CD14-positive monocyte (primary cell): ENCODE data around the gene RAPGEF1. TPM values are rescaled to one million over a fixed set of nuclear protein-coding genes. Genes with fewer than 3 reads are reported as not detected.
A peak's percentile ranks its signal among the peaks of the same experiment; 100 is the strongest.

Source experiments
- DNase-seq, 3 donors: peaks; one replicate each; pipeline ENCODE4 v3.0.0-alpha.2; 2011 to 2022
- H2AFZ ChIP-seq: 2 replicates; pipeline ENCODE4 v1.6.0; 2012; ENCODE audit warnings: mild to moderate bottlenecking, low read depth, low read length, inconsistent platforms; ENCODE audit not compliant: insufficient read depth, poor library complexity, severe bottlenecking
- H3K27ac ChIP-seq, 2 donors: 1 replicate in 1 of 2; 2 replicates in 1 of 2; pipeline ENCODE4 v1.5.1; 2012 to 2013; ENCODE audit warnings: low read length in 2 of 2, control low read depth in 1 of 2, inconsistent platforms in 1 of 2, low read depth in 1 of 2, mild to moderate bottlenecking in 1 of 2
- H3K27me3 ChIP-seq, 2 donors: one replicate each; pipeline versions ENCODE4 v1.6.0 to v1.6.1; 2011 to 2013; ENCODE audit warnings: low read length in 2 of 2; ENCODE audit not compliant: control insufficient read depth in 2 of 2, insufficient read depth in 2 of 2
- H3K36me3 ChIP-seq, 2 donors: replicated peaks in 1 of 2; 1 replicate in 1 of 2; 2 replicates in 1 of 2; pipeline versions ENCODE4 v1.5.1 to v1.6.1; 2012 to 2013; ENCODE audit warnings: low read length in 2 of 2, control low read depth in 1 of 2, inconsistent platforms in 1 of 2, mild to moderate bottlenecking in 1 of 2; ENCODE audit not compliant: insufficient read depth in 2 of 2, control insufficient read depth in 1 of 2
- H3K4me1 ChIP-seq, 2 donors: 1 replicate in 1 of 2; 2 replicates in 1 of 2; pipeline versions ENCODE4 v1.5.1 to v1.6.1; 2012 to 2013; ENCODE audit warnings: low read length in 2 of 2, control low read depth in 1 of 2, inconsistent platforms in 1 of 2, mild to moderate bottlenecking in 1 of 2, moderate library complexity in 1 of 2; ENCODE audit not compliant: insufficient read depth in 2 of 2, control insufficient read depth in 1 of 2
- H3K4me2 ChIP-seq: replicated peaks from 2 replicates; pipeline ENCODE3; 2012; ENCODE audit warnings: low read length, moderate library complexity, mild to moderate bottlenecking; ENCODE audit not compliant: poor library complexity, severe bottlenecking; ENCODE audit errors: extremely low read depth
- H3K4me3 ChIP-seq, 3 experiments: fragments of 200-600 bp in 1 of 3; sonication (generic) in 1 of 3; replicated peaks in 1 of 3; 1 replicate in 2 of 3; 2 replicates in 1 of 3; pipeline ENCODE4 v1.5.1; 2011 to 2013; ENCODE audit warnings: low read length in 3 of 3, mild to moderate bottlenecking in 3 of 3, control low read depth in 2 of 3, low read depth in 2 of 3, inconsistent platforms in 1 of 3, moderate library complexity in 1 of 3
- H3K79me2 ChIP-seq: 2 replicates; pipeline ENCODE4 v1.6.0; 2012; ENCODE audit warnings: mild to moderate bottlenecking, control low read depth, inconsistent platforms, low read length, moderate library complexity; ENCODE audit not compliant: insufficient read depth
- H3K9ac ChIP-seq: 2 replicates; pipeline ENCODE4 v1.6.0; 2017; ENCODE audit warnings: low read length, mild to moderate bottlenecking; ENCODE audit not compliant: insufficient read depth, poor library complexity, severe bottlenecking
- H3K9me3 ChIP-seq, 2 donors: replicated peaks in 1 of 2; 1 replicate in 1 of 2; 2 replicates in 1 of 2; pipeline versions ENCODE4 v1.5.1 to v1.6.1; 2012 to 2013; ENCODE audit warnings: low read length in 2 of 2, control low read depth in 1 of 2; ENCODE audit not compliant: control insufficient read depth in 1 of 2, insufficient read depth in 1 of 2
- H4K20me1 ChIP-seq: 2 replicates; pipeline ENCODE4 v1.6.0; 2012; ENCODE audit warnings: mild to moderate bottlenecking, low read length, control low read depth, moderate library complexity; ENCODE audit not compliant: insufficient read depth
- H3K27ac Mint-ChIP-seq, 7 donors: one replicate each; pipeline ENCODE4 v1.8.0; 2020; ENCODE audit warnings: mild to moderate bottlenecking in 7 of 7, mixed read lengths in 7 of 7, moderate library complexity in 6 of 7, inconsistent platforms in 2 of 7
- H3K27me3 Mint-ChIP-seq, 3 donors: one replicate each; pipeline ENCODE4 v1.8.0; 2021 to 2022; ENCODE audit warnings: low read depth in 3 of 3, mild to moderate bottlenecking in 3 of 3, mixed read lengths in 3 of 3, moderate library complexity in 3 of 3, inconsistent platforms in 1 of 3
- H3K36me3 Mint-ChIP-seq, 2 donors: one replicate each; pipeline ENCODE4 v1.8.0; 2020; ENCODE audit warnings: mixed read lengths in 2 of 2, inconsistent platforms in 1 of 2, mild to moderate bottlenecking in 1 of 2
- H3K4me1 Mint-ChIP-seq: one replicate; pipeline ENCODE4 v1.8.0; 2020; ENCODE audit warnings: mild to moderate bottlenecking, mixed read lengths
- H3K4me3 Mint-ChIP-seq, 2 donors: one replicate each; pipeline ENCODE4 v1.8.0; 2020; ENCODE audit warnings: mild to moderate bottlenecking in 2 of 2, mixed read lengths in 2 of 2, moderate library complexity in 1 of 2
- H3K9me3 Mint-ChIP-seq, 7 donors: one replicate each; pipeline ENCODE4 v1.8.0; 2020 to 2022; ENCODE audit warnings: mixed read lengths in 7 of 7, mild to moderate bottlenecking in 6 of 7, moderate library complexity in 6 of 7, inconsistent platforms in 2 of 7
- CTCF ChIP-seq: fragments of 200-600 bp; IDR thresholded peaks from one replicate; pipeline ENCODE4 v1.8.0; 2022; ENCODE audit warnings: antibody characterized with exemption, mild to moderate bottlenecking
- WGBS: methylation state at CpG from one replicate; pipeline ENCODE4 v1.1.5; 2013; ENCODE audit warnings: missing lambda C conversion rate; ENCODE audit not compliant: insufficient coverage; 5-methylcytosine and 5-hydroxymethylcytosine counted together
- intact Hi-C, 2 donors: fragments of 100-400 bp; cut with micrococcal nuclease; formaldehyde crosslinking; loops; one replicate each; pipeline versions ENCODE4 v1.15.0 to v1.15.1; 2023
- polyA plus RNA-seq, 3 donors: library from polyadenylated mRNA; depleted of rRNA in 1 of 3; unstranded in 2 of 3; stranded (reverse) in 1 of 3; fragments of 300-500 nt in 2 of 3; fragments of >200 nt in 1 of 3; fragmentation: Illumina TruSeq in 2 of 3; gene quantifications; 1 replicate in 2 of 3; 2 replicates in 1 of 3; pipeline ENCODE4 v1.2.3, GENCODE V29; 2012 to 2021

The RAPGEF1 gene
- polyA plus RNA-seq, 3 donors = 1.7 to 71.7 (median 3.0) TPM

- no peaks in the 10 kb centered on the region for H3K9me3 Mint-ChIP-seq
Measured at GRCh38 chr9:131597246-131597645, 142.6 kb downstream of the RAPGEF1 start.

GRCh38 chr9:131596430-131596743, 143.5 kb downstream of the RAPGEF1 start:
- DNase-seq = no peak
- Histone ChIP-seq H4K20me1 (peaks cover 17% of the 10 kb centered on the region), H3K4me3 (no peak overlapping the region), H3K36me3 (peaks cover 53 to 78% of the 10 kb centered on the region in 2 donors), H3K4me1 (peaks cover 54 to 66% of the 10 kb centered on the region in 2 donors), H3K79me2 (peaks cover 6% of the 10 kb centered on the region), H3K9ac (no peak overlapping the region), H2AFZ (no peak overlapping the region), H3K9me3 (no peaks in the 10 kb centered on the region), H3K27ac (peak overlapping the region in 1 of 2 donors; percentile 93), H3K27me3 (no peaks in the 10 kb centered on the region), H3K4me2 (no peak overlapping the region)
- peaks cover 60% of the 10 kb centered on the region for H3K4me1 Mint-ChIP-seq
- H3K9me3 Mint-ChIP-seq = no peaks in the 10 kb centered on the region
- TF ChIP-seq CTCF = no peak
- peaks cover 78 to 87% of the 10 kb centered on the region in 2 donors for H3K36me3 Mint-ChIP-seq
- peaks cover 0 to 2% (median 0%) of the 10 kb centered on the region in 3 donors for H3K27me3 Mint-ChIP-seq
- 100% methylated on average over 4 of the region's 4 CpGs for WGBS
- no peak overlapping the region for H3K4me3 Mint-ChIP-seq
- peak overlapping the region in 3 of 7 donors; percentile 38 to 68 (median 53) for H3K27ac Mint-ChIP-seq
- intact Hi-C loops = loop anchor here in 1 of 2 donors (5.0 kb wide), 1 partner anchor 51 kb away; no protein-coding TSS in a partner anchor

More at GRCh38 chr9:131597246-131597645, 142.6 kb downstream of the RAPGEF1 start:
- Mint-ChIP-seq H3K36me3 (peaks cover 78 to 87% of the 10 kb centered on the region in 2 donors), H3K4me1 (peaks cover 54% of the 10 kb centered on the region), H3K27me3 (peaks cover 0 to 2% (median 0%) of the 10 kb centered on the region in 3 donors), H3K4me3 (peak overlapping the region in 1 of 2 donors; percentile 20), H3K27ac (peak overlapping the region in 6 of 7 donors; percentile 89 to 97 (median 95))
- Histone ChIP-seq H4K20me1 (peaks cover 15% of the 10 kb centered on the region), H3K36me3 (peaks cover 54 to 78% of the 10 kb centered on the region in 2 donors), H3K9ac (peak overlapping the region; percentile 50), H3K4me3 (no peak overlapping the region), H3K9me3 (no peaks in the 10 kb centered on the region), H3K4me2 (no peak overlapping the region), H3K79me2 (peaks cover 6% of the 10 kb centered on the region), H3K27ac (peak overlapping the region; percentile 78 to 93), H2AFZ (no peak overlapping the region), H3K27me3 (no peaks in the 10 kb centered on the region), H3K4me1 (peaks cover 53 to 65% of the 10 kb centered on the region in 2 donors)
- intact Hi-C loops = loop anchor here in 1 of 2 donors (5.0 kb wide), 1 partner anchor 50 kb away; no protein-coding TSS in a partner anchor
- WGBS = 88% methylated on average over 6 of the region's 7 CpGs
- no peak for TF ChIP-seq CTCF
- DNase-seq = no peak
